HCT116 (cell line): ENCODE measurements around the gene KBTBD2. TPM values are rescaled to one million over a fixed set of nuclear protein-coding genes. Genes with fewer than 3 reads are reported as not detected.

Experiments
- ATAC-seq: fragments of 200-7000 bp; cut with Tn5 transposase; 2 replicates; pipeline ENCODE4 v1.9.1; 2020; ENCODE audit warnings: mild to moderate bottlenecking, moderate library complexity
- BruUV-seq: library from RNA; stranded (reverse); fragments of 400-500 nt; replicated peaks from 2 replicates; lab custom pipeline; 2021; lab: Mats Ljungman, UMichigan
- CTCF ChIA-PET: fragments of 300-600 bp; sonication (Branson Sonifier 250); formaldehyde crosslinking; loops from one replicate; lab custom pipeline; 2021; ENCODE audit warnings: antibody characterized with exemption; lab: Charles Lee
- POLR2A ChIA-PET: fragments of 300-600, 350-600 bp; sonication (Branson Sonifier 250); formaldehyde crosslinking; loops from one replicate; lab custom pipeline; 2021; ENCODE audit warnings: antibody characterized with exemption; lab: Charles Lee
- RAD21 ChIA-PET, 2 experiments: fragments of 300-600 bp; sonication (Branson Sonifier 250); formaldehyde crosslinking; loops; one replicate each; lab custom pipeline; 2023; ENCODE audit warnings: low total read pairs in 2 of 2; ENCODE audit not compliant: uncharacterized antibody in 2 of 2, unreplicated experiment in 2 of 2, low non-redundant PET in 1 of 2; lab: Charles Lee
- DNase-seq: peaks from one replicate; pipeline ENCODE4 v3.0.0-alpha.2; 2010; ENCODE audit warnings: low read depth, low spot score
- H2AFZ ChIP-seq: fragments of 200-600 bp; shearing (Covaris generic), sonication (generic); 2 replicates; pipeline ENCODE4 v1.6.1; 2017; ENCODE audit warnings: low read depth, mixed run types, mixed read lengths, antibody characterized with exemption, low read length; ENCODE audit not compliant: poor library complexity, severe bottlenecking
- H3K27ac ChIP-seq: 2 replicates; pipeline ENCODE4 v1.5.1; 2012; ENCODE audit warnings: low read depth, low read length
- H3K27me3 ChIP-seq: fragments of 200-600 bp; sonication (generic); 2 replicates; pipeline ENCODE4 v1.6.1; 2016; ENCODE audit warnings: mixed run types, low read length, mixed read lengths; ENCODE audit not compliant: insufficient read depth
- H3K36me3 ChIP-seq, 2 experiments: fragments of 200-500 bp in 1 of 2; fragments of 200-600 bp in 1 of 2; sonication (Bioruptor generic) in 1 of 2; sonication (generic) in 1 of 2; 2 replicates each; pipeline versions ENCODE4 v1.5.1 to v1.6.1; 2014 to 2016; ENCODE audit warnings: low read length in 2 of 2, inconsistent platforms in 1 of 2, mixed read lengths in 1 of 2, mixed run types in 1 of 2; ENCODE audit not compliant: insufficient read depth in 2 of 2, control insufficient read depth in 1 of 2
- H3K4me1 ChIP-seq, 2 experiments: fragments of 200-600 bp in 1 of 2; sonication (generic) in 1 of 2; 2 replicates each; pipeline versions ENCODE4 v1.5.1 to v1.6.1; 2012 to 2017; ENCODE audit warnings: low read length in 2 of 2, inconsistent platforms in 1 of 2, mild to moderate bottlenecking in 1 of 2, mixed read lengths in 1 of 2, mixed run types in 1 of 2, moderate library complexity in 1 of 2; ENCODE audit not compliant: insufficient read depth in 2 of 2, control insufficient read depth in 1 of 2
- H3K4me2 ChIP-seq: fragments of 200-600 bp; sonication (generic); 2 replicates; pipeline ENCODE4 v1.6.1; 2017; ENCODE audit warnings: mixed run types, low read length, mixed read lengths
- H3K4me3 ChIP-seq, 2 experiments: fragments of 200-600 bp in 1 of 2; sonication (generic) in 1 of 2; replicated peaks in 1 of 2; 2 replicates each; pipeline ENCODE4 v1.5.1; 2011 to 2016; ENCODE audit warnings: low read length in 2 of 2, control low read depth in 1 of 2, low read depth in 1 of 2, mild to moderate bottlenecking in 1 of 2, mixed read lengths in 1 of 2, mixed run types in 1 of 2
- H3K79me2 ChIP-seq: fragments of 200-600 bp; sonication (generic); 2 replicates; pipeline ENCODE4 v1.6.1; 2017; ENCODE audit warnings: mild to moderate bottlenecking, mixed run types, low read length, moderate library complexity, mixed read lengths; ENCODE audit not compliant: insufficient read depth
- H3K9ac ChIP-seq: fragments of 200-600 bp; sonication (generic); 2 replicates; pipeline ENCODE4 v1.6.1; 2016; ENCODE audit warnings: low read length, mixed read lengths
- H3K9me2 ChIP-seq: fragments of 200-600 bp; sonication (generic), shearing (Covaris generic); 2 replicates; pipeline ENCODE4 v1.6.1; 2017; ENCODE audit warnings: mixed run types, mild to moderate bottlenecking, moderate library complexity; ENCODE audit not compliant: insufficient read depth
- H3K9me3 ChIP-seq, 2 experiments: fragments of 200-500 bp in 1 of 2; fragments of 200-600 bp in 1 of 2; sonication (Bioruptor generic) in 1 of 2; sonication (generic) in 1 of 2; 2 replicates each; pipeline ENCODE4 v1.6.1; 2014 to 2017; ENCODE audit warnings: low read length in 2 of 2, mixed read lengths in 2 of 2, inconsistent platforms in 1 of 2, low read depth in 1 of 2, mild to moderate bottlenecking in 1 of 2, mixed run types in 1 of 2, moderate library complexity in 1 of 2; ENCODE audit not compliant: control insufficient read depth in 1 of 2, insufficient read depth in 1 of 2
- H4K20me1 ChIP-seq: fragments of 200-600 bp; sonication (generic), shearing (Covaris generic); 2 replicates; pipeline ENCODE4 v1.6.1; 2017; ENCODE audit warnings: mixed run types, mild to moderate bottlenecking, moderate library complexity; ENCODE audit not compliant: insufficient read depth
- CBX3 ChIP-seq: IDR thresholded peaks from 2 replicates; pipeline ENCODE4 v1.6.1; 2012; ENCODE audit warnings: low read depth
- CEBPB ChIP-seq: IDR thresholded peaks from 2 replicates; pipeline ENCODE4 v1.6.1; 2012; ENCODE audit warnings: low read depth
- EGR1 ChIP-seq: IDR thresholded peaks from 2 replicates; pipeline ENCODE4 v1.6.1; 2012; ENCODE audit warnings: low read depth
- ELF1 ChIP-seq: IDR thresholded peaks from 2 replicates; pipeline ENCODE4 v1.6.1; 2012; ENCODE audit warnings: low read depth, borderline replicate concordance
- EZH2 ChIP-seq: fragments of 200-600 bp; sonication (generic); IDR thresholded peaks from 2 replicates; pipeline ENCODE4 v1.6.1; 2017; ENCODE audit warnings: antibody characterized with exemption, mixed run types
- EZH2phosphoT487 ChIP-seq: fragments of 200-600 bp; IDR thresholded peaks from 2 replicates; pipeline ENCODE4 v1.6.1; 2018; ENCODE audit warnings: antibody characterized with exemption, borderline replicate concordance
- FOSL1 ChIP-seq: IDR thresholded peaks from 2 replicates; pipeline ENCODE4 v1.6.1; 2012; ENCODE audit warnings: low read depth
- SRF ChIP-seq: IDR thresholded peaks from 2 replicates; pipeline ENCODE4 v1.6.1; 2012; ENCODE audit warnings: low read depth
- YY1 ChIP-seq: IDR thresholded peaks from 2 replicates; pipeline ENCODE4 v1.6.1; 2011; ENCODE audit warnings: low read length, low read depth, moderate library complexity, mild to moderate bottlenecking; ENCODE audit not compliant: insufficient replicate concordance; ENCODE audit errors: extremely low read depth
- ZFX ChIP-seq: fragments of 450-650 bp; IDR thresholded peaks from 2 replicates; pipeline ENCODE4 v1.6.1; 2017
- ZNF274 ChIP-seq: fragments of 200-500 bp; sonication (Bioruptor generic); IDR thresholded peaks from 2 replicates; pipeline ENCODE4 v1.6.1; 2014; ENCODE audit warnings: mild to moderate bottlenecking, low read depth, low read length, inconsistent platforms
- intact Hi-C: fragments of 100-400 bp; cut with micrococcal nuclease; formaldehyde crosslinking; loops from 2 replicates; pipeline ENCODE4 v1.10.0; 2022
- total RNA-seq: library from RNA; stranded (reverse); gene quantifications from one replicate; pipeline ENCODE4 v1.2.1, GENCODE V29; 2021; ENCODE audit not compliant: unreplicated experiment
- TF ChIP-seq, protein P1 (sequence below): IDR thresholded peaks from 2 replicates; pipeline ENCODE4 v1.6.1; 2012
- TF ChIP-seq, protein P2 (sequence below), 3 experiments: fragments of 200-600 bp in 1 of 3; sonication (generic) in 1 of 3; IDR thresholded peaks in 2 of 3; conservative IDR thresholded peaks in 1 of 3; 2 replicates each; pipeline ENCODE4 v1.5.1; 2012 to 2017; ENCODE audit warnings: low read depth in 2 of 3, low read length in 2 of 3, antibody characterized with exemption in 1 of 3, borderline replicate concordance in 1 of 3, control low read depth in 1 of 3, mild to moderate bottlenecking in 1 of 3, mixed read lengths in 1 of 3, mixed run types in 1 of 3, moderate library complexity in 1 of 3; ENCODE audit not compliant: insufficient read depth in 1 of 3
- TF ChIP-seq, protein P3 (sequence below): IDR thresholded peaks from 2 replicates; pipeline ENCODE4 v1.6.1; 2011; ENCODE audit warnings: mild to moderate bottlenecking, low read length, moderate library complexity; ENCODE audit not compliant: insufficient replicate concordance; ENCODE audit errors: extremely low read depth
- TF ChIP-seq, protein P4 (sequence below): IDR thresholded peaks from 2 replicates; pipeline ENCODE4 v1.6.1; 2012; ENCODE audit warnings: low read depth

The KBTBD2 gene
- total RNA-seq, 1 experiment from 2014 or later = 29.0 TPM

DNA sequence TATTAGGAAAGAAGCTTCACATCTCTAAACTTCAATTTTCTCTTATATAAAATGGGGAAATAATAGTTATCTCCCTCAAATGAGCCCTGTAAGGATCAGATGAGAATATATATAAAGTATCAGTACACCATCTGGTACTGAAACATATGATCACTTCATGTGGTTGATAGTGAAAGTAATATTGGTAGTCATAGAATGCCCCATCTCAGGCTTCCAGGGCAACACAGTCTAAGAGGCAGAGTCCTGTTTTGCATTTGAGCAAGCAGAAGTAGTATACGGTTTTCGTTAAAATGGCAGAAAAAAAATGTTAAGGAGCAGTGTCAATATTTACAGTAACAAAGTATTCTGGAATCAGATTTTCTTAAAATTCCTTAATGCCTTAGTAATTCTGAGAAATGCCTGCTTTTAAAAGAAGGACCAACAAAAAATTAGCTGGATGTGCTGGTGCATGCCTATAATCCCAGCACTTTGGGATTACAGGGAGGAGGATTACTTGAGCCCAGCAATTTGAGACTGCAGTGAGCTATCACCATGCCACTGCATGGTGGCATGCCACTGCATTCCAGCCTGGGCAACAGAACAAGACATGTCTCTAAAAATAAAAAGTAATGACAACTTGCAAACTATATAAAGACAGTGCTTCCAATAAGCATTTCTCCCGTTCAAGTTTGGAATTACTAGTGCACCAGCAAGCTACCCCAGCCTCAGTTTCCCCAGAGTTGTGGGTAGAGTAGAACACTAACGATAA lies 19.8 kb downstream of the KBTBD2 start:
- intact Hi-C loops = no loop called here
- no peaks in the 10 kb centered on the region for H4K20me1 ChIP-seq
- H3K27me3 ChIP-seq = no peaks in the 10 kb centered on the region
- H3K4me2 ChIP-seq = no peak overlapping the region
- ChIA-PET RAD21 (no interaction called here), POLR2A (no interaction called here), CTCF (no interaction called here)
- no peak overlapping the region for H3K27ac ChIP-seq
- TF ChIP-seq, protein P1, sequence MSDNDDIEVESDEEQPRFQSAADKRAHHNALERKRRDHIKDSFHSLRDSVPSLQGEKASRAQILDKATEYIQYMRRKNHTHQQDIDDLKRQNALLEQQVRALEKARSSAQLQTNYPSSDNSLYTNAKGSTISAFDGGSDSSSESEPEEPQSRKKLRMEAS = no peak
- no peak for TF ChIP-seq EGR1
- no peak for TF ChIP-seq FOSL1
- no peak for TF ChIP-seq EZH2phosphoT487
- TF ChIP-seq, protein P2, sequence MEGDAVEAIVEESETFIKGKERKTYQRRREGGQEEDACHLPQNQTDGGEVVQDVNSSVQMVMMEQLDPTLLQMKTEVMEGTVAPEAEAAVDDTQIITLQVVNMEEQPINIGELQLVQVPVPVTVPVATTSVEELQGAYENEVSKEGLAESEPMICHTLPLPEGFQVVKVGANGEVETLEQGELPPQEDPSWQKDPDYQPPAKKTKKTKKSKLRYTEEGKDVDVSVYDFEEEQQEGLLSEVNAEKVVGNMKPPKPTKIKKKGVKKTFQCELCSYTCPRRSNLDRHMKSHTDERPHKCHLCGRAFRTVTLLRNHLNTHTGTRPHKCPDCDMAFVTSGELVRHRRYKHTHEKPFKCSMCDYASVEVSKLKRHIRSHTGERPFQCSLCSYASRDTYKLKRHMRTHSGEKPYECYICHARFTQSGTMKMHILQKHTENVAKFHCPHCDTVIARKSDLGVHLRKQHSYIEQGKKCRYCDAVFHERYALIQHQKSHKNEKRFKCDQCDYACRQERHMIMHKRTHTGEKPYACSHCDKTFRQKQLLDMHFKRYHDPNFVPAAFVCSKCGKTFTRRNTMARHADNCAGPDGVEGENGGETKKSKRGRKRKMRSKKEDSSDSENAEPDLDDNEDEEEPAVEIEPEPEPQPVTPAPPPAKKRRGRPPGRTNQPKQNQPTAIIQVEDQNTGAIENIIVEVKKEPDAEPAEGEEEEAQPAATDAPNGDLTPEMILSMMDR (IDR thresholded peaks at IDR 0.05 in 2 of 3, conservative IDR thresholded peaks at IDR 0.05 in 1 of 3; ENCODE audit: borderline replicate concordance in 1 of 3, insufficient read depth in 1 of 3, low read depth in 2 of 3, low read length in 2 of 3) = no peak
- TF ChIP-seq, protein P3, sequence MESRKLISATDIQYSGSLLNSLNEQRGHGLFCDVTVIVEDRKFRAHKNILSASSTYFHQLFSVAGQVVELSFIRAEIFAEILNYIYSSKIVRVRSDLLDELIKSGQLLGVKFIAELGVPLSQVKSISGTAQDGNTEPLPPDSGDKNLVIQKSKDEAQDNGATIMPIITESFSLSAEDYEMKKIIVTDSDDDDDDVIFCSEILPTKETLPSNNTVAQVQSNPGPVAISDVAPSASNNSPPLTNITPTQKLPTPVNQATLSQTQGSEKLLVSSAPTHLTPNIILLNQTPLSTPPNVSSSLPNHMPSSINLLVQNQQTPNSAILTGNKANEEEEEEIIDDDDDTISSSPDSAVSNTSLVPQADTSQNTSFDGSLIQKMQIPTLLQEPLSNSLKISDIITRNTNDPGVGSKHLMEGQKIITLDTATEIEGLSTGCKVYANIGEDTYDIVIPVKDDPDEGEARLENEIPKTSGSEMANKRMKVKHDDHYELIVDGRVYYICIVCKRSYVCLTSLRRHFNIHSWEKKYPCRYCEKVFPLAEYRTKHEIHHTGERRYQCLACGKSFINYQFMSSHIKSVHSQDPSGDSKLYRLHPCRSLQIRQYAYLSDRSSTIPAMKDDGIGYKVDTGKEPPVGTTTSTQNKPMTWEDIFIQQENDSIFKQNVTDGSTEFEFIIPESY = no peak
- TF ChIP-seq YY1 = no peak
- TF ChIP-seq CBX3 = no peak
- no peak for TF ChIP-seq CEBPB
- no peak for TF ChIP-seq ZNF274
- TF ChIP-seq ZFX = no peak
- no peak for TF ChIP-seq SRF
- no peak for TF ChIP-seq ELF1
- no peak for TF ChIP-seq EZH2
- TF ChIP-seq, protein P4, sequence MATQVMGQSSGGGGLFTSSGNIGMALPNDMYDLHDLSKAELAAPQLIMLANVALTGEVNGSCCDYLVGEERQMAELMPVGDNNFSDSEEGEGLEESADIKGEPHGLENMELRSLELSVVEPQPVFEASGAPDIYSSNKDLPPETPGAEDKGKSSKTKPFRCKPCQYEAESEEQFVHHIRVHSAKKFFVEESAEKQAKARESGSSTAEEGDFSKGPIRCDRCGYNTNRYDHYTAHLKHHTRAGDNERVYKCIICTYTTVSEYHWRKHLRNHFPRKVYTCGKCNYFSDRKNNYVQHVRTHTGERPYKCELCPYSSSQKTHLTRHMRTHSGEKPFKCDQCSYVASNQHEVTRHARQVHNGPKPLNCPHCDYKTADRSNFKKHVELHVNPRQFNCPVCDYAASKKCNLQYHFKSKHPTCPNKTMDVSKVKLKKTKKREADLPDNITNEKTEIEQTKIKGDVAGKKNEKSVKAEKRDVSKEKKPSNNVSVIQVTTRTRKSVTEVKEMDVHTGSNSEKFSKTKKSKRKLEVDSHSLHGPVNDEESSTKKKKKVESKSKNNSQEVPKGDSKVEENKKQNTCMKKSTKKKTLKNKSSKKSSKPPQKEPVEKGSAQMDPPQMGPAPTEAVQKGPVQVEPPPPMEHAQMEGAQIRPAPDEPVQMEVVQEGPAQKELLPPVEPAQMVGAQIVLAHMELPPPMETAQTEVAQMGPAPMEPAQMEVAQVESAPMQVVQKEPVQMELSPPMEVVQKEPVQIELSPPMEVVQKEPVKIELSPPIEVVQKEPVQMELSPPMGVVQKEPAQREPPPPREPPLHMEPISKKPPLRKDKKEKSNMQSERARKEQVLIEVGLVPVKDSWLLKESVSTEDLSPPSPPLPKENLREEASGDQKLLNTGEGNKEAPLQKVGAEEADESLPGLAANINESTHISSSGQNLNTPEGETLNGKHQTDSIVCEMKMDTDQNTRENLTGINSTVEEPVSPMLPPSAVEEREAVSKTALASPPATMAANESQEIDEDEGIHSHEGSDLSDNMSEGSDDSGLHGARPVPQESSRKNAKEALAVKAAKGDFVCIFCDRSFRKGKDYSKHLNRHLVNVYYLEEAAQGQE = no peak
- ATAC-seq (no peak), DNase-seq (no peak)
- H3K36me3 ChIP-seq = peaks cover 14 to 15% of the 10 kb centered on the region in 2 experiments; a peak in 3 of 4 replicates
- H3K4me1 ChIP-seq = no peaks in the 10 kb centered on the region
- no peak overlapping the region for H2AFZ ChIP-seq
- no TSS peak for BruUV-seq
- no peaks in the 10 kb centered on the region for H3K9me2 ChIP-seq
- no peaks in the 10 kb centered on the region for H3K9me3 ChIP-seq
- H3K9ac ChIP-seq = no peak overlapping the region
- peaks cover 4% of the 10 kb centered on the region; the same call in 1 of the 2 replicates for H3K79me2 ChIP-seq
- H3K4me3 ChIP-seq = no peak overlapping the region
